Activated T-cell treated with anti-CD3 and anti-CD28 coated beads for 48 hours (primary cell): ENCODE results near the gene EID1.
"Not testable (repeated sequence)": the region's sequence is repeated elsewhere in the genome, so short reads cannot be mapped to it uniquely, and the experiment has no call there.

ENCODE experiments used
- DNase-seq: peaks from one replicate; pipeline ENCODE4 v3.0.0-alpha.2; 2020; ENCODE audit warnings: low read depth

Gene EID1

DNA sequence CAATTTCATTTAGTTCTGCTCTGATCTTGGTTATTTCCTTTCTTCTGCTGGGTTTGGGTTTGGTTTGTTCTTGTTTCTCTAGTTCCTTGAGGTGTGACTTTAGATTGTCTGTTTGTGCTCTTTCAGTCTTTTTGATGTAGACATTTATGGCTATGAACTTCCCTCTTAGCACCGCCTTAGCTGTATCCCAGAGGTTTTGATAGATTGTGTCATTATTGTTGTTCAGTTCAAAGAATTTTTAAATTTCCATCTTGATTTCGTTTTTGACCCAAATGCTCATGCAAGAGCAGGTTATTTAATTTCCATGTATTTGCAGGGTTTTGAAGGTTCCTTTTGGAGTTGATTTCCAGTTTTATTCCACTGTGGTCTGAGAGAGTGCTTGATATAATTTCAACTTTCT is 32.6 kb downstream of the EID1 start:
- DNase-seq = not testable (repeated sequence)

DNA sequence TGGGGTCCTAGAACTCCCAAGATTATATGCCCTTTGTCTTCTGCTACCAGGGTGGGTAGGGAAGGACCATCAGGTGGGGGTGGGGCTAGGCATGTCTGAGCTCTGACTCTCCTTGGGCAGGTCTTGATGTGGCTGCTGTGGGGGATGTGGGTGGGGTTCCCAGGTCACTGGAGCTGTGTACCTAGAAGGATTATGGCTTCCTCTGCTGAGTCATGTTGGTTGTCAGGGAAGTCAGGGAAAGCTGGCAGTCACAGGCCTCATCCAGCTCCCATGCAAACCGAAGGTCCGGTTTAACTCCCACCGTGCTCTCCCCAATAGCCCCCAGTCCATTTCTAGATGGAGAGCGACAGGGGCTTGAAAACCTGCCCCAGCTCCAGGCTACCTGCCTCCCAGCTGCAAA is 35.2 kb downstream of the EID1 start:
- no peak for DNase-seq

DNA sequence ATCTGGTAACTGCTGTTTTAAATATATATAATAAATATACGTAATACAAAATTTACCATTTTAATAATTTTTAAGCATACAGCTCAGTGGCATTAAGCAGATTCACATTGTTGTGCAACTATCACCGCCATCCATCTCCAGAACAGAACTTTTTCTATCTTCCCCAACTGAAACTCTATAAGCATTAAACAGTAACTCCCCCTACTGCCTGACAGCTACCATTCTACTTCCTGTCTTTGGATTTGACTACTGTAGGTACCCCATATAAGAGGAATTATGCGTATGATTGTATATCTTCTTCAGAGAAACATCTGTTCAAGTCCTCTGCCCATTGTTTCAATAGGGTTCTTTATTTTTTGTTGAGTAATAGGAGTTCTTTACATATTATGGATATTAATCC is 36.8 kb downstream of the EID1 start:
- DNase-seq = no peak

DNA sequence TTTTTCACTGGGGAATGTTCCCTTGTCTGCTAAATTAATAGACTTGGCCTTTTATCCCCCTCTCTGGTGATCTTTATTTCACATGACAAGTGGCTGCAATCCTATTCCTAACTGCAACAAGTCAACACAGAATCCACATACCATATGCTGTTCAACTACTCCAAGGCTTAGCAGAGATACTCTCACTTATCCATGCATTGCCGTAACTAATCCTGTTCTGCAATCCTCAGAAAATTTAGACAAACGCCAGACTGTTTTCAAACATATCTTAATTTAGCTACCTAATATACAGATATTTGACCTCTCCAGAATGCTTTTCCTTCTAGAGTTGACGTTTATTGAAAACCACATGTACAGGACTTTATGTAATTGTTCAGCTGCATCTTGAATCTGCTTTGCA is 37.9 kb downstream of the EID1 start:
- DNase-seq = no peak

DNA sequence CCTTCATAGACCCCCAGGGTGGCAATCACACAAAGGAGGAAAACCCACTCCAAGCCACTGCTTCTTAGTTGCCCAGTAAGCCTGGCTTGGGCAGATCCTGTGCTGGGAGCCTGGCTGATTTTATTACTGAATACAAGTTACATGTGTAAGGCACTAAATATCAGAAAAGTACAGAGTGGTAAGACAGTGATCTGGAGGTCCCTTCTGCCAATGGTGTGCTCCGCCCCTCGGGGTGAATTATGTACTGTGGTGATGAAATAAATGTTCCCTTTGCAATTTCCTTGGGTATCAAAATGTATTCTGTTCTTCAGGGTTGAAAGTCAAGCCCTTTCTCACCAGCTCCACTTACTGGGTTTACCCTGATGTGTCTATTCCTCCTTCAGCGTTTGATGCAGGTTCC is 38.8 kb downstream of the EID1 start:
- no peak for DNase-seq

DNA sequence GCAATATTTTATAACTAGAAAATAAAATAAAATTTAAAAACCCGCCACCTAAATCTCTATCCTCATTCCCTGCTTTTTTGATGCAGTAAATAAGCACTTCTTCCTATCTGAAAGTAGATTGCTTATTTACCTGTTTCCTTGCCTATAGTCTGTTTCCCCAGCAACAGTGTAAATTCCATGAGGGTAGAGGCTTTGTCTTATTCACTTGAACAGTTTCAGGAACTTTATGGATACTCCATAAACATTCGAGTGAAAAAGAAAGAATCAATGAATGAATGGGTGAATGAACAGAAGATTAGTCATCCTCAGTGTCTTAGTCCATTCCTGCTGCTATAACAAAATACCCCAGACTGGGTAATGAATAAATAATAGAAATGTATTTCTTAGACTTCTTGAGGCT is 44.1 kb downstream of the EID1 start:
- no peak for DNase-seq

DNA sequence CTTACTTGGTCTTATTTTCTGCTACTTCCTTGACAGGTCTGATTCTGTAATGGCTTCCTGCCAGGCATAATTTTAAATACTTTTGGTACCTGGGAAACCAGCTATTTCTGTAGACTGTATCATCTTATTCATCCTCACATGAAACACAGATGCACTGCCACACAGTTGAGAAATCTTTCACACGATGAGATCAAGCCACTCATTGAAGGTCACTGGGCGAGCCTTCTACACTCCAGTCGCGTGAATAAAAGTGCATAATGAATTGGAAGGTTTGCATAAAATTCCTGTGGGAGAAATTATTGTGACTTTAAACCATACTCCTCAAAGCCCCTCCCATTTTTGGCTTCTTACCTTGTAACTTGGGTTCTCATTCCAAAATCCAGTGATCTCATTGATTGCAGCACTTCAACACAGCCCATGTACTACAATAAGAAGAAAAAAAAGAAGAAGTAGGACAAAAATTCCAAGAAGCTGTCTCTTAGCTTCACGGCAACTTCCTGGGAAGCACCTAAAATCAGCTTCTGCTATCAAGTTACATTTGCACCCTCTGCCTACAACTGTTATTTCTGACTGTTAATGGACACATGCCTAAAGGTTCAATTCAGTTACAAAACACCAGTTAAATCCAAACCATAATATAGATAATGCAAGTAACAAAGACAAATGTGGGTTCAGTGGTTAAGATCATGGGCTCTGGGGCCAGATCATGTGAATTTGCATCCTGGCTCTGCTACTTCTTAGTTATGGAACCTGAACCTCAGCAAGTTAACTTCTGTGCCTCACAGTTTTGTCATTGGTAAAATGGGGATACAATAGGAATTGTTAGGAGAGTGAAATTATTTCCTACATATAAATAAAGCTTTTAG is 46.8 kb downstream of the EID1 start:
- no peak for DNase-seq

DNA sequence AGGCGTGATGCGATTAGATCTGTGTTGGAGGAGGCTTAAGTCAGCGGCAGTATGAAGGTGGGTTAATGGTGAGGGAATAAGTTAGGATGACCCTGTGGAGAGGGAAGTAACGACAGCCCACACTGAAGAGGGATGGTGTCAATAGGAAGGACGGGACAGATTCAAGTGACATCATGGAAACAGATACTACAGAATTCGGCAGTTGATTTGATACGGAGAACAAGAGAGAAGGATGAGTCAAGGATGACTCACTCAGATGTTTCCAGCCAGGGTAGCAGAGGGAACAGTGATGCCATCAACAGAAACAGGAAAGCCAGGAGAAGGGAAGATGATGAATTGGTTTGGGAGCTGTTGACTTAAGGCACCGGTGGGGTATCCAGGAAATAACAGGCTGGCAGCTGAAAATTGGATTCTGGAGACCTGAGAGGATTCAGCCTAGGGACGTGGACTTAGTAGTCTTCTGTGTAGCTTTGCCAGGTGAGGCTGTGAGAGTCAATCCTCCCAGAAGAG is 47.8 kb downstream of the EID1 start:
- no peak for DNase-seq

DNA sequence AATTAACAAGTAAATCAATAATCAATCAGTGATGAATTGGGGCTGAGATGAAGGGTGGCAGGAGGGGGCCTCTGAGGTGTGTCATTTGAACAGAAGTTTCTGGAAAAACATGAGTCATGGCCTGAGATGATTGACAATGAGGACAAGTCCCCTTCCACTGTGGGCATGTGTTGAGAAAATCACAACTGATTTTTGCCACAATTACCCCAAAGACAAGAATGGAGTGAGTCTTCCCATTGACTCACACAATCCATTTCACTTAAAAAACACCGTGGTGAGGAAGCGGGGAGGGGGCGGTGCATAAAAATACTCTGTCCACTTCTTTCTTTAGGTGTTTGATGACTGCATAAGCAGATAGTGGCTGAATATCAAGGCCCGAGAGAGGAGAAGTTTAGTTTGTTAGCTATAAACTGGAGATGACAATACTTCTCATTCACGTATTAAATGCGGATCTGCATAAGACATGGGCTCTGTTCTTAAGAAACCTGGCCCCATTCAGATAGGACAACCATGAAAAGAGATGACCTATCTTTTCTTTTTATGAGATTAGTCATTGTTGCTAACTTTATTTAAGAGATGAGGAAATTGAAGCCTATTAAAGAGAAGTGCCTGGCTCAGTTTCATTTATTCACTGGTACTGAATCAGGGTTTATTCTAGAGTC is 51.1 kb downstream of the EID1 start:
- peak; percentile 50 for DNase-seq

DNA sequence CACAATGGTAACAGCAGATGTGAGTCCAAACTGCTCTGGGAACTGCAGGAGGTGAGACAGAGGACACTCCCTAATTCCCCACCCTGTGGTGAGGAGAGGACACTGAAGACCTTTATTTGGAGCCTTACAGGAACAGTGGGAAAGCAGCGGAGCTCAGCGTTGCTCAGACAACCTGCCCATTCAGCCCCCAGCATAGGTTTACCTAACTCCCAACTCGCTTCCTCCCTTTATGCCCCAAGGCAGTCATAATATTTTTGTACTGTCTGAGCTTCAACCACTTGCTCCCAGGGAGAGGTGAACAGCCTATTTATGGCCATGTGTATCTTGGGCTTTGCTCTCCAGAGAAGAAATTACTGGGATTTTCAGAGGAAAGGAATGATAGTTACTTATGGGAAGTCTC is 51.7 kb downstream of the EID1 start:
- no peak for DNase-seq
